H9 (cell line): ENCODE measurements around the gene MINDY4. TPM values are rescaled to one million over a fixed set of nuclear protein-coding genes. Genes with fewer than 3 reads are reported as not detected.

Experiments
- DNase-seq: peaks from one replicate; pipeline ENCODE4 v3.0.0-alpha.2; 2017
- H2AFZ ChIP-seq: one replicate; pipeline ENCODE4 v1.6.1; 2013; ENCODE audit warnings: mild to moderate bottlenecking, low read length, control low read depth, moderate library complexity
- H2AK5ac ChIP-seq: 2 replicates; pipeline ENCODE4 v1.6.1; 2013; ENCODE audit warnings: low read length, control low read depth, mixed read lengths; ENCODE audit not compliant: insufficient read length
- H2BK120ac ChIP-seq: one replicate; pipeline ENCODE4 v1.6.1; 2013; ENCODE audit warnings: low read depth, mild to moderate bottlenecking, low read length, control low read depth, inconsistent platforms; ENCODE audit not compliant: poor library complexity, severe bottlenecking
- H2BK12ac ChIP-seq: 2 replicates; pipeline ENCODE4 v1.6.1; 2013; ENCODE audit warnings: low read length, control low read depth, mixed read lengths, low read depth; ENCODE audit not compliant: insufficient read length
- H2BK15ac ChIP-seq: 2 replicates; pipeline ENCODE4 v1.6.1; 2013; ENCODE audit warnings: low read depth, low read length, control low read depth
- H2BK20ac ChIP-seq: one replicate; pipeline ENCODE4 v1.6.1; 2013; ENCODE audit warnings: low read depth, mild to moderate bottlenecking, low read length, control low read depth, inconsistent platforms; ENCODE audit not compliant: poor library complexity, severe bottlenecking
- H2BK5ac ChIP-seq: 2 replicates; pipeline ENCODE4 v1.6.1; 2013; ENCODE audit warnings: low read length, control low read depth, mixed read lengths; ENCODE audit not compliant: insufficient read length
- H3K14ac ChIP-seq: 2 replicates; pipeline ENCODE4 v1.6.1; 2013; ENCODE audit warnings: low read length, control low read depth; ENCODE audit not compliant: insufficient read depth
- H3K18ac ChIP-seq: 2 replicates; pipeline ENCODE4 v1.6.1; 2013; ENCODE audit warnings: low read depth, mild to moderate bottlenecking, mixed read lengths, low read length, control low read depth; ENCODE audit not compliant: insufficient read length
- H3K23ac ChIP-seq: 2 replicates; pipeline ENCODE4 v1.6.1; 2013; ENCODE audit warnings: low read length, control low read depth, mixed read lengths, low read depth; ENCODE audit not compliant: insufficient read length
- H3K23me2 ChIP-seq: 2 replicates; pipeline ENCODE4 v1.6.1; 2013; ENCODE audit warnings: low read depth, mild to moderate bottlenecking, mixed read lengths, low read length, control low read depth; ENCODE audit not compliant: insufficient read length, poor library complexity, severe bottlenecking
- H3K27ac ChIP-seq: 2 replicates; pipeline ENCODE4 v1.5.1; 2013; ENCODE audit warnings: low read length, control low read depth, mixed read lengths, low read depth; ENCODE audit not compliant: insufficient read length
- H3K27me3 ChIP-seq: 2 replicates; pipeline ENCODE4 v1.6.1; 2013; ENCODE audit warnings: low read length, control low read depth, inconsistent platforms; ENCODE audit not compliant: insufficient read depth
- H3K4ac ChIP-seq: 2 replicates; pipeline ENCODE4 v1.6.1; 2013; ENCODE audit warnings: low read depth, mild to moderate bottlenecking, control low read depth, inconsistent platforms, low read length, moderate library complexity
- H3K4me1 ChIP-seq: 2 replicates; pipeline ENCODE4 v1.6.1; 2013; ENCODE audit warnings: low read length, control low read depth, inconsistent platforms; ENCODE audit not compliant: insufficient read depth
- H3K4me2 ChIP-seq: 2 replicates; pipeline ENCODE4 v1.6.1; 2013; ENCODE audit warnings: low read length, control low read depth, mixed read lengths; ENCODE audit not compliant: insufficient read length, insufficient read depth
- H3K56ac ChIP-seq: 2 replicates; pipeline ENCODE4 v1.6.1; 2013; ENCODE audit warnings: low read depth, mild to moderate bottlenecking, mixed read lengths, low read length, control low read depth; ENCODE audit not compliant: insufficient read length
- H3K79me1 ChIP-seq: 2 replicates; pipeline ENCODE4 v1.6.1; 2013; ENCODE audit warnings: low read depth, mild to moderate bottlenecking, moderate library complexity, low read length, control low read depth, inconsistent platforms; ENCODE audit not compliant: insufficient read depth, poor library complexity, severe bottlenecking
- H3K79me2 ChIP-seq: 2 replicates; pipeline ENCODE4 v1.6.1; 2013; ENCODE audit warnings: low read length, control low read depth, inconsistent platforms; ENCODE audit not compliant: insufficient read depth
- H3K9ac ChIP-seq: 2 replicates; pipeline ENCODE4 v1.6.1; 2013; ENCODE audit warnings: low read length, control low read depth, mixed read lengths; ENCODE audit not compliant: insufficient read length; ENCODE audit errors: extremely low read depth
- H3K9me3 ChIP-seq: one replicate; pipeline ENCODE4 v1.6.1; 2013; ENCODE audit warnings: low read depth, low read length, inconsistent platforms; ENCODE audit not compliant: control insufficient read depth
- H3T11ph ChIP-seq: one replicate; pipeline ENCODE4 v1.6.1; 2013; ENCODE audit warnings: mild to moderate bottlenecking, low read length, control low read depth, inconsistent platforms
- H4K20me1 ChIP-seq: one replicate; pipeline ENCODE4 v1.6.1; 2013; ENCODE audit not compliant: control insufficient read depth, insufficient read length, insufficient read depth
- H4K5ac ChIP-seq: 2 replicates; pipeline ENCODE4 v1.6.1; 2013; ENCODE audit warnings: low read depth, mild to moderate bottlenecking, mixed read lengths, low read length, control low read depth; ENCODE audit not compliant: insufficient read length
- H4K8ac ChIP-seq: replicated peaks from 2 replicates; pipeline ENCODE4 v1.6.1; 2013; ENCODE audit warnings: low read length, control low read depth, mixed read lengths, low read depth; ENCODE audit not compliant: insufficient read length
- H4K91ac ChIP-seq: 2 replicates; pipeline ENCODE4 v1.6.1; 2013; ENCODE audit warnings: low read depth, mild to moderate bottlenecking, moderate library complexity, mixed read lengths, low read length, control low read depth; ENCODE audit not compliant: insufficient read length
- H3K27ac Mint-ChIP-seq, 3 experiments: 2 replicates in 2 of 3; 3 replicates in 1 of 3; pipeline ENCODE4 v1.8.0; 2020 to 2021; ENCODE audit warnings: mixed read lengths in 3 of 3, mild to moderate bottlenecking in 1 of 3, moderate library complexity in 1 of 3
- H3K27me3 Mint-ChIP-seq: 2 replicates; pipeline ENCODE4 v1.8.0; 2021; ENCODE audit warnings: low read depth, mild to moderate bottlenecking, moderate library complexity, mixed read lengths
- H3K36me3 Mint-ChIP-seq, 3 experiments: 2 replicates in 2 of 3; 3 replicates in 1 of 3; pipeline ENCODE4 v1.8.0; 2020 to 2021; ENCODE audit warnings: low read depth in 3 of 3, mixed read lengths in 3 of 3; ENCODE audit not compliant: insufficient read depth in 1 of 3
- H3K4me1 Mint-ChIP-seq, 2 experiments: 2 replicates each; pipeline ENCODE4 v1.8.0; 2020; ENCODE audit warnings: mixed read lengths in 2 of 2
- H3K4me3 Mint-ChIP-seq, 2 experiments: 2 replicates in 1 of 2; 3 replicates in 1 of 2; pipeline ENCODE4 v1.8.0; 2020 to 2021; ENCODE audit warnings: mild to moderate bottlenecking in 2 of 2, mixed read lengths in 2 of 2, moderate library complexity in 1 of 2
- H3K9me3 Mint-ChIP-seq, 2 experiments: 2 replicates in 1 of 2; 3 replicates in 1 of 2; pipeline ENCODE4 v1.8.0; 2020; ENCODE audit warnings: mild to moderate bottlenecking in 2 of 2, mixed read lengths in 2 of 2, moderate library complexity in 1 of 2
- WGBS: extraction: QIAGEN DNeasy Blood & Tissue Kit; methylation state at CpG from one replicate; pipeline ENCODE4 v1.1.7; 2013; ENCODE audit warnings: missing lambda C conversion rate, low lambda C conversion rate, mixed read lengths; ENCODE audit not compliant: insufficient read length; ENCODE audit errors: extremely low coverage; 5-methylcytosine and 5-hydroxymethylcytosine counted together
- total RNA-seq: library from RNA; stranded (reverse); gene quantifications from 2 replicates; pipeline ENCODE4 v1.2.1, GENCODE V29; 2021
- TF ChIP-seq, protein P1 (sequence below): fragments of 200-600 bp; sonication (generic); conservative IDR thresholded peaks from 3 replicates; pipeline ENCODE4 v1.8.0; 2021; ENCODE audit warnings: antibody characterized with exemption, mild to moderate bottlenecking

Gene MINDY4
- total RNA-seq, 1 experiment from 2014 or later, result 3.1 TPM

DNA sequence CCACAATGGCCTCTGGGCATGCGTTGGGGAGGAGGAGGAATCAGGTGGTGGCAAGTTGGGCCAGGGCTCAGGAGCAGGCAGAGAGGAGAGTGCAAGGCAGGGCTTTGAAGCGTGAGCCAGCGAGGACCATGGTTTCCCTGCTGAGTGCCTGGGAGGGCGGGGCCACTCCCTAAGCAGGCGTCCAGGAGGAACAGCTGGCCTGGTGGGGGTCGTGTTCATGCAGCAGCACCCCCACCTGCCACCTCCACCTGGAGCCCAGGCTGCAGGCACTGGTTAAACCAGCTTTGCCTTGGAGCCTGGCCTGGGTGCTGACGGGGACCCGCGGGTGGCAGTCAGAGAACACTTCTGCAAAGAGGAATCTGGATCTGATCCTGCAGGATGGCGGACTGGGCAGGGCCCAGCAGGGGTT lies 116.3 kb downstream of the MINDY4 start:
- no peaks in the 10 kb centered on the region; the same call in 1 of the 2 replicates for H3K4me1 ChIP-seq
- no peak overlapping the region for H2AK5ac ChIP-seq
- no peak overlapping the region for H3T11ph ChIP-seq
- no peak overlapping the region for H2BK20ac ChIP-seq
- H3K27me3 ChIP-seq, result no peaks in the 10 kb centered on the region
- no peaks in the 10 kb centered on the region for H3K23me2 ChIP-seq
- H2AFZ ChIP-seq, result no peak overlapping the region
- no peak overlapping the region for H3K14ac ChIP-seq
- Mint-ChIP-seq H3K4me3 (no peak overlapping the region), H3K9me3 (no peaks in the 10 kb centered on the region; a peak in 1 of 5 replicates), H3K27me3 (peaks cover 7% of the 10 kb centered on the region), H3K36me3 (no peaks in the 10 kb centered on the region; a peak in 1 of 7 replicates), H3K4me1 (peaks cover 18 to 28% of the 10 kb centered on the region in 2 experiments), H3K27ac (peak overlapping the region in 1 of 3 experiments; percentile 50; a peak in 1 of 7 replicates)
- no peak overlapping the region for H3K4me2 ChIP-seq
- no peak overlapping the region for H4K8ac ChIP-seq
- no peak overlapping the region for H2BK5ac ChIP-seq
- no peak overlapping the region for H3K27ac ChIP-seq
- no peak overlapping the region for H3K9ac ChIP-seq
- no peak overlapping the region for H4K91ac ChIP-seq
- no peak overlapping the region for H2BK15ac ChIP-seq
- H3K4ac ChIP-seq, result no peak overlapping the region
- H2BK120ac ChIP-seq, result no peak overlapping the region
- H3K23ac ChIP-seq, result no peak overlapping the region
- DNase-seq, result no peak
- H3K18ac ChIP-seq, result no peak overlapping the region
- H4K5ac ChIP-seq, result no peak overlapping the region
- H2BK12ac ChIP-seq, result no peak overlapping the region
- H3K56ac ChIP-seq, result no peak overlapping the region
- H3K9me3 ChIP-seq, result no peaks in the 10 kb centered on the region
- TF ChIP-seq, protein P1, sequence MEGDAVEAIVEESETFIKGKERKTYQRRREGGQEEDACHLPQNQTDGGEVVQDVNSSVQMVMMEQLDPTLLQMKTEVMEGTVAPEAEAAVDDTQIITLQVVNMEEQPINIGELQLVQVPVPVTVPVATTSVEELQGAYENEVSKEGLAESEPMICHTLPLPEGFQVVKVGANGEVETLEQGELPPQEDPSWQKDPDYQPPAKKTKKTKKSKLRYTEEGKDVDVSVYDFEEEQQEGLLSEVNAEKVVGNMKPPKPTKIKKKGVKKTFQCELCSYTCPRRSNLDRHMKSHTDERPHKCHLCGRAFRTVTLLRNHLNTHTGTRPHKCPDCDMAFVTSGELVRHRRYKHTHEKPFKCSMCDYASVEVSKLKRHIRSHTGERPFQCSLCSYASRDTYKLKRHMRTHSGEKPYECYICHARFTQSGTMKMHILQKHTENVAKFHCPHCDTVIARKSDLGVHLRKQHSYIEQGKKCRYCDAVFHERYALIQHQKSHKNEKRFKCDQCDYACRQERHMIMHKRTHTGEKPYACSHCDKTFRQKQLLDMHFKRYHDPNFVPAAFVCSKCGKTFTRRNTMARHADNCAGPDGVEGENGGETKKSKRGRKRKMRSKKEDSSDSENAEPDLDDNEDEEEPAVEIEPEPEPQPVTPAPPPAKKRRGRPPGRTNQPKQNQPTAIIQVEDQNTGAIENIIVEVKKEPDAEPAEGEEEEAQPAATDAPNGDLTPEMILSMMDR, result no peak
- WGBS, result no CpG with 5 or more reads among the region's 10 CpGs
- H4K20me1 ChIP-seq, result no peaks in the 10 kb centered on the region
- H3K79me1 ChIP-seq, result no peaks in the 10 kb centered on the region
- no peaks in the 10 kb centered on the region for H3K79me2 ChIP-seq
